ENCODE measurements around the gene KIF17.

The KIF17 gene

GRCh38 chr1:20709868-20710267 is 7.9 kb downstream of the KIF17 start:
- DNase-seq = no peak

GRCh38 chr1:20708891-20709290 is 8.9 kb downstream of the KIF17 start:
- DNase-seq = no peak

DNA sequence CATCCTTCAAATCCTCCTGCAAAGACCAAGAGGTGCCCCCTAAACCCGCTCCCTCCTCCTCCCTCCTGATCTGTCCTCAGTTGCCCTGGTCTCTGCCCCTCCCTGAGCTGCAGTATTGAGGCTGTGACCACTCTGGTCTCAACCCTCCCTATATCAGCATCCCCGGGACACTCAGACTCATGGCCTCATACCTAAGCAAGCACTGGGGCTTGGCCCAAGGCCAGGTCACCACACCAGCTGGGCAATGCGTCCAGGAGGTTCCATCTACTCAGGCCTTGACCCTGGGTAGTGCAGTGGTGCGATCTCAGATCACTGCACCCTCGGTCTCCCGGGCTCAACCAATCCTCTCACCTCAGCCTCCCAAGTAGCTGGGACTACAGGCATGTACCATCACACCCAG is 9.8 kb downstream of the KIF17 start:
- DNase-seq = no peak

DNA sequence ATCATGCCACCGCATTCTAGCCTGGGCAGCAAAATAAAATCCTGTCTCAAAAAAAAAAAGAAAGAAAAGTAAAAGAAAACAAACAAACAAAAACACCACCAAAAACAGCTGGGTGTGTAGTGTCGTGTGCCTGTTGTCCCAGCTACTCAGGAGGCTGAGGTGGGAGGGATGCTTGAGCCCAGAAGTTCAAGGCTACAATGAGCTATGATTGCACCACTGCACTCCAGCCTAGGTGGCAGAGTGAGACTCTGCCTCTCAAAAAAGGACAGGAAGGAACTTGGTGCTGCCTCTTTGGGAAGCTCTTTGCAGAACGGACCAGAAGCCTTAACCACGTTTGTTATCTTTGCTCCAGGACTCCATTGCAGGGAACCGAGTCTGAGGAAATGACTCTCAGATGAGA is 11.0 kb downstream of the KIF17 start:
- DNase-seq = no peak

- no peak for DNase-seq
Measured at GRCh38 chr1:20705203-20705755, 12.5 kb downstream of the KIF17 start.

DNA sequence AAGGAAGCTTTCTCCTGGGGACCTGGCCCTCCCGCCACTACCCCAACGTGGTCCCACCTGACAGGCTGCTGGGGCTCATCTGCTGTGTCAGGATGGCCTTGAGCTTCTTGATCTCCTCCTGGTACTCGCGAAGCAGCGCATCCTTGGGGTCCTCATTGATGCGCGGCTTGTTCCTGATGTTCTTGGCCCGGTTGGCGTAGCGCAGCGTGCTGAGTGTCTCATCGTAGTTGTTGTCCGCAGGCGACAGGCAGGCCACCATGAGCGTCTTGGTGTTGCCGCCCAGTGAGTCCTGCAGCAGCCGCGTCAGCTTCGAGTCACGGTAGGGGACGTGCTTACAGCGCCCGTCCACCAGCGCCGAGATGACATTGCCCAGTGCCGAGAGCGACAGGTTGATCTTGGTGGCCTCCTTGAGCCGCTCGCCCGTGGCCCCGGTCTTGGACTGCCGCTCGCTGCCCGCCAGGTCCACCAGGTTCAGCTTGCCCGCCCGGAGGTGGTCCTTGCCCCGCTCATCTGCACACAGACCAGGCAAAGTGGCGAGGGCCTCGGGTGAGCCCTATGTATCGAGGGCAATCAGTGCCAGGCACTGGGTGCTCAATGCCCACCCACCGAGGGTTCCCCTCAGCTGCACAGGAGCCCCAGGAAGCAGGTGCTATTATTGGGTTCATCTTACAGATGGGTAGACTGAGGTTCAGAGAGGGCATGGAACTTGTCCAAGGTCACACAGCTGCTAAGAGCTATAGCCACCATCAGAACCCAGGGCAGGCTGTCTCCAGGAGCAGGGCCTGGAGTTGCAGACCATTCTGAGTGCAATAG is 13.2 kb downstream of the KIF17 start:
- DNase-seq = no peak

GRCh38 chr1:20703124-20703756 is 14.6 kb downstream of the KIF17 start:
- no peak for DNase-seq

- no peak for DNase-seq
Measured at GRCh38 chr1:20702416-20702815, 15.4 kb downstream of the KIF17 start.

DNA sequence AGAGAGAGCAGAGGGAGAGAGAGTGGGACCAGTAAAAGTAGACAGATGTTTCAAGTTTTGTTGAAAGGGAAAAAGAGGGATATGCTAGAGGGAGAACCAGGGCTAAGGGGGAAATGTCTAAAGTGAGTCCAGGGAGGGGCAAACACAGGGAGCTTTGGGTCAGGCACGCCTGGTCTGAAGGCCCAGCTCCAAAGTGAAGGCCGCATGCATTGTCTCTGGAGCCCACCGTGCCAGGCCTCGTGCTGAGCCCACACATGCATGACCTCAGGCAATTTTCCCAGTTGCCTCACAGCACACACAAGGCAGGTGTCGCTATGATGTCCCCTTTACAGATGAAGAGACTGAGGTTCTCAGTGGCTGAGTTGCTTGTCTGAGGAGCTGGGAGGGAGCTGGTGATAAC is 16.0 kb downstream of the KIF17 start:
- no peak for DNase-seq

DNA sequence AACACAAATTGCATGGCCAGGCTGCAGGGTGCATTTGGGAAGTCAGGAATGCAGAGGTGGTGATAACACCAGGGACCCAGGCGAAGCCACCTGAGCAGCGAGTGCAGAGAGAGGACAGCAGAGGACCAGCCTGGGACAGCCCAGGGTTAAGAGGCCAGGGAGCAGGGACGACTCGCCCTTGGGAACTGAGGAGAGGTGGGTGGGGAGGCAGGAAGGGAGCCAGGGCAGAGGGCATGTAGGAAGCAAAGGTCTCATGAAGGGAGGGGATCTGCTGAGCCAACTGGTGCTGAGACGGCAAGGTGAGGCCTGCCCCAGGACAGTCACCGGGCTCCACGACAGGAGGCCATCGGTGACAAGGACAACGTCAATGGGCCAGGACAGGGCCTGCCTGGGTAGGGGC is 16.4 kb downstream of the KIF17 start:
- DNase-seq = no peak

- DNase-seq = no peak
Measured at GRCh38 chr1:20700636-20701215, 17.1 kb downstream of the KIF17 start.

DNA sequence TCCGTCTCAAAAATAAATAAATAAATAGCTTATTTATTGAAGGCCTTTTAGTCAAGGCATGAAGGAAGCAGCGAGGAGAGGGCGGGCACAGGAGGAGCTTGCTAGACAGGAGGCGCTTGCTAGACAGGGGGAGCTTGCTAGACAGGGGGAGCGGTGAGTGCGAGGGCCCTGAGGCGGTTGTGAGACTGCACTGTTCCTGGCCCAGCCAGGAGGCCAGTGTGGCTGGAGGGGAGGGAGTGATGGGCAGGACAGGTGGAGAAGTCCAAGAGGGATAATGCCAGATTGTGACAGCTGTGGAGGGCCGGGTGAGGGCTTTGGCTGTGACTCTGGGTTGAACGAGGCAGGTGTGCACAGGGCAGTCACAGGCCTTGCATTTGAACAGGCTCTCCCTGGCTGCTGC is 18.2 kb downstream of the KIF17 start:
- DNase-seq = no peak

DNA sequence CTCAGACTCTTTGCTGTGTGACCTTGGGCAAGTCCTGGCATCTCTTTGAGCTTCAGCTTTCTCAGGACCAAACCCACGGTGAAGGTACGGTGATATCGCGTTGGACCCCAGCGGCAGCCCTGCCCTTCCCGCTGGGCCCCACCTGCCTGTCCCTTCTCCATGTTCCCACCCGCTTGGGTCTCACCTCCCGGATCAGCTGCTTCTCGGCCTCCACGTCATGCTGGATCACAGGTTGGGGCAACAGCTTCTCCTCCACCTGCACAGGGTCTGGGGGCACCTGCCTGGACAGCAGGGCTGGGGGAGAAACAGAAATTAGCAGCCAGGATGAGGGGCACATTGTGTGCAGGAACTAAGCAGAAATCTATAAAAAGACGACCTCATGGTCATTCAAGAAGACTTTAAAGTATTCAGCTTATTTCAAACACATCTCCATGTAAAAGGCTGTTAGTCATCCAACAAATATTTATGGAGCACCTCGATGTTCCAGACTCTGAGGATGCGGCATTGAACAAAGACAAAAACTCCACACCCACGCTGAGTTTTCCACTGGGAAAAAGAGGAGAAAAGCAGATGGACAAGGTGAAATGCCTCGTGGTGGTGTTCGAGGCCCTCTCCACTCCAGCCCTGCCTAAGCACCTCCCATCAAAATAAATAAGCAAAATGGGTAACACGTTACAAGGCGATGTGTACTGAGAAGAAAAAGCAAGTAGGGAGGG is 19.5 kb downstream of the KIF17 start:
- no peak for DNase-seq

DNA sequence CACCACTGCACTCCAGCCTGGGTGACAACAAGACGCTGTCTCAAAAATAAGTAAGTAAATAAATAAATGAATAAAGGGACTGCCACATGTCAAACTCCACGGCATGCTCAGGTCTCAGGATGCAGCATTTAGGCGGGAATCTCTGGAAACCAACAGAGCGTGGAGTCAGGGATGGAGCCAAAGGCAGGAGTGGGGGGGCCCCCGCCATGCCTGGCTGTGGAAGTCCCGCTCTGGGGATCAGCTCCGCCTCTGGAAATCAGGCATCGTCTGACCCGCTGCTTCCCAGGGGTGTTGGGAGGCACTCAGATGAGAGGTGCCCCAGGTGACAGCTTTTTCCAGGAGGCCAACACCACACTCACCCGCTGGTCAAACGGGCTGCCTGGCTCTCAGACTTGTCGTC is 20.2 kb downstream of the KIF17 start:
- no peak for DNase-seq

DNA sequence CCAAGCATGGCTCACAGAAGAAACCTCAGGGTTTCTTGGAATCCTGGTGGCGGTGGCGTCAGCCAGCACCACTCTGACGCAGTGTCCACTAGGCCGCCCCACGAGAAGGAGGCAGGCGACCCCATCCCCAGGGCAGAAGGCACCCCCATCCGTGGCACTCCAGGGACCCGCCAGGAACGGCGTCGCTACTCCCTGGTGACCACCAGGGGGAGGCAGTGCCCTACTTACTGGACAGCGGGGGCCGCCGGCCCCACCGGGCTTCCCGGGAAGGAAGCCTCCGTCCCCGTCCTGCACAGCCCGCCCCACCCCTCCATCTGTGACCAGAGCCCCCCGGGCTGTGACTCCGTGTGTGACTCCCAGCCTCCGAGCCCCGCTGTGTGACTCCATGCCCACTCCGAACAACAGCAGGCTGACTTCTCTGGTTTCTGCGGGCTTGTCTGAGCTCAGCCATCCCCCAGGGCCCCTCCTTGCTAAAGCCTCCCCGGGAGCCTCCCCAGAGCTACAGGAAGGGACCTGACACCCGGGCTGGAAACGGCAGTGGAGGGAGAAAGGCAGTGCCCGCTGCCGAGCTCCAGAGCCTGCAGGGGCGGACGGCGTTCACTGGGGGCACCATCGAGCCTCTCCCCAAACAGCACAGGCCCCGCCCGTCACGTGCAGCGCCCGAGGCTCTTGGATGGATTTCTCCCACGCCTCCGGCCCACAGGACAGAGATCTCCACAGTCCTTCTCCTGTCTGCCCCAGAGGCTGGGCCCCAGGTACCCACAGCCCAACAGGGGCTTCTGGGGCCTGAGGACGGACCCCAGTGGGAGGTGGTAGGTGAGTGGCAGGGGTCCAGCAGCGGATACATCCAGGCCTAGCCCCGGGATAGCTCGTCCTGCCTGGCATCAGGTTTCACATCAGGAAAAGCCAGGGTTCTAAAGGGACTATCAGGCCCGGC is 21.1 kb downstream of the KIF17 start:
- peak; percentile 90 for DNase-seq

DNA sequence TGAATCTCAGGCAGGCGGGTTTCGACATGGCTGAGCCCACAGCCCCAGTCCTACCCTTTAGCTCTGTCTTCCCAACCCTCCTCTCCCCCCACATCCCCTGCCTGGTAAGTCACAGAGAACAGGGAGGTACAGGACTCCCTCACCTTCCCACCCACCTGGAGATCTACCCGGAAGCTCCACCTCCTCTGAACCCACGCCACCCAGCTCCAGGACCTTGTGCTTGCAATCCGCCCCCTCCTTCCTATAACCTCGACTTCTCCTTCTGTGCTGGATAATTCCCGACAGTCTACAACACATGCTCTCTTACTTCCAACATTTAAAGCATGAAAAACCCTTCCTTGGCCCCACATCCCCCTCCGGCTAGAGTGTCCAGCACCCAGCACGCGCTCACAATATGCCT is 22.3 kb downstream of the KIF17 start:
- DNase-seq = no peak

DNA sequence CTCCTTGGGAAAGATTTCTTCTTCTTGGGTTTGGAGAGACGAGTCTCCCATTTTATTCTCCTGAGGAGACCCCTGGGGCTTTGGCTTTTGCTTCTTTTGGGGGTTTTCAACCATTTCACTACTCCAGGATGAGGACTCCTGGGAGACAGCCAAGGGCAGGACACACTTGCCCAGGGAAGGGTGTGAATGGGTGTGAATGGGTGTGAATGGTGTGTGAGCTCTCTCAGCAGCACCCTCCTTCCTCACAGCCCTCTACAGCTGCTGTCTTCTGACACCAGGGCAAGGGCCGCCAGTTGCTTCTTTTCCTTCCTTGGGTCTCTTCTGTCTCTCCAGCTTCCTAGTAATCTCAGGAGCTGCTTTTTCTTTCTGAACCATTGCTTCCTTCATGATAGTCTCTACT is 24.2 kb downstream of the KIF17 start:
- DNase-seq = no peak

- DNase-seq = no peak
Measured at GRCh38 chr1:20691872-20692271, 25.9 kb downstream of the KIF17 start.

DNA sequence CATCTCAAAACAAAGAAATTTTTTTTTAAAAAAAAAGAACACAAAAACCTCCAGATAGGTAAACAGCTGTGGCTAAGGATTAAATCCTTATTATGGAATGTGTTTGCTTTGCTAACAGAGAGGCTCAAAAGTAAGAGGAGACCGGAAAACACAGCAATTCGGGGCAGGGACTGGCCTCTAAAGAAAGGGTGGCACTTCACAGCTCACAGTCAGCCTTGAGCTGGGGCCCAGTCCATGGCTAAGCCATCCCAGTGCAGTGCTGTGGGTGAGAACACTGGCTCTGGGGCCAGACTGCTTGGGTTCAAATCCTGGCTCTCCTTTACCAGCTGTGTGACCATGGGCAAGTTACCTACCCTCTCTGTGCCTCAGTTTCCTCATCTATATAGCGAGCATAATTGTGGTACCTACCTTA is 28.2 kb downstream of the KIF17 start:
- DNase-seq = no peak

DNA sequence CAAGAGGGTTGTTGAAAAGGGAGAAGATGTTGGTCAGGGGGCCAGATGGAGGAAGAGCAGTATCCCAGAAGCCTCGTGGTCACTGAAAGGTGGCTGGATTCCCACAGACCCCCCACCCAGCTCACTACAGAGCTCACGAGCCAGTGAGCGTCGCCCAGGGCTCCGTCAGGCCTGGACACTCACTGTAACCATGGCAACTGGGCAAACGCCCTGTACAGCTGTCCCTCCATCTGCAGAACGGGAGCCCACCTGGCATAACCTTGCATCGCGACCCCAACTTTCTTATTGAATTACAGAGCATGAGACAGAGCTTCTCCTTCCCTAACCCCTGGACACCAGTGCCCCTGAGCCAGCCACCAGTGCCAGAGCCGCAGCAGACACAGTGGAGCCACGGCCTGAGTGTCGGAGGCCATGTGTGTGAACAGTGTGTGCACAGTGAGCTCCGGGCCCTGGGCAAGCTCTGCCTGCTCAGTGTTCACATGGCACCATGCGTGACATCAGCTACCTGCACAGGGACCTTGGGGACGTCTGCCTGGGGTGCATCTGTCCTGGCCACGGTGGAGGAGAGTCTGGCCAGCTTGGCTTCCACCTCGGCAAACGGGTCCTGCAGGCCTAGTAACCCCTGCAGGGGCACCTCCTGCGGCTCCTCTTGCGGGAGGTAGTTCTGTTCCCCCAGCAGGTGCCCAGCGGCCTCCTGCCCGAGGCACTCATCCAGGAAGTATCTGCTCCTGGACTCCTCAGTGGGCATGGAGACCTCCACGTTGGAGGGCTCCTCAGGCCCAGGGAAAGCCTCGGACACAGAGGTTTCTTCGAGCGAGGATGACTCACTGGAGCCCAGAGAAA is 30.7 kb downstream of the KIF17 start:
- DNase-seq = no peak

DNA sequence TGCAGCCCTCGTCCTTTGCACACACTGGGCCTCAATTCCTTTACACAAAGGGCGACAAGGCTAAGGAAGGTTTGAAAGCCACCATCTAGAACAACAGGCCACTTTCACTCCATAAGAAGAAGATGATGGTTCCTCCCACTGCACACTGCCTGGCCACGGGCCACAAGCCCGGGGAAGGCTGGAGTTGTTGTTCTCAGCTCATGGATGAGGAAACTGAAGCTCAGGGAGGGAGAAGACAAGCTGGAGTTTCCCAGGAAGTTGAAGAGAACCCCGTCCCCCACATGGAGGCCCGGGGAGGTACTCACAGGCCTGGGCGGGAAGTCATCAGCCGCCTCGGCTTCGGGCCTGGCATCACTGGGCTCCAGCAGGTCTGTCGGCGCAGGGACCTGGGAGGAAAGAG is 32.1 kb downstream of the KIF17 start:
- DNase-seq = no peak

Measured in activated CD8-positive, alpha-beta memory T cell treated with anti-CD3 and anti-CD28 coated beads for 24 hours (primary cell).